Measurements from ENCODE around the gene ATP7B.

The ATP7B gene

DNA sequence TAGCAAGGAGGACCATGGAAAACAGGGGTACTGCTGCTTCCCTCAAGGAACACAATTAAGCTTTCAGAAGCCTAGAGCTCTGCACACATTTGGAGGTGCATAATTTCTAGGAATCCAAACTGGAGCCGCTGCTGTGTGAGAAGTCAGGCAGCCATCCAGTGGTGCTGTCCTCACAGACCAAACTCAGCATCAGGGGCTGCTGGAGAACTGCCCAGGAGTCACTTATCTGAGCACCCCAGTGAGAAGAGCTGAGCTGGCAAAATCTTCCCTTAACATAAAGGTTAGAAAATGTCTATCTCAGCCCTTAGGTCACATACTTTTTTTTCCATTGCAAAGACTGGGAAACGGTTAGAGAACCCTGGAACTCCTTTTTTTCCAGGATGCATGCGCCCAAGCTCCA is 72.8 kb downstream of the ATP7B start:
- POLR2A ChIA-PET: interaction anchor here (0.6 kb wide), 1 partner anchor 74 kb away, joined by 3 read pairs; no protein-coding TSS in a partner anchor
- H3K9me3 ChIP-seq (ENCODE audit: control extremely low read depth in 1 of 5, control insufficient read depth in 4 of 5, insufficient read depth in 2 of 5, low read depth in 1 of 5, low read length in 4 of 5): no peaks in the 10 kb centered on the region
- peaks cover 0 to 30% (median under 1%) of the 10 kb centered on the region in 4 experiments for H3K36me3 ChIP-seq (ENCODE audit: control insufficient read depth in 4 of 4, insufficient read depth in 4 of 4, low read length in 3 of 4)
- CTCF ChIA-PET: interaction anchor here (0.8 to 1.1 kb wide), 2 partner anchors 10 to 27 kb away, joined by 3 read pairs; no protein-coding TSS in a partner anchor
- no peak overlapping the region for H3K4me3 ChIP-seq (ENCODE audit: control insufficient read depth in 1 of 7, extremely low read depth in 1 of 7, insufficient read depth in 4 of 7, low read depth in 2 of 7, low read length in 6 of 7)
- DNase-seq: no peak
- H3K27ac ChIP-seq (ENCODE audit: insufficient read depth in 1 of 2, low read depth in 1 of 2, low read length in 2 of 2, poor library complexity in 1 of 2, severe bottlenecking in 2 of 2): no peak overlapping the region
- no peaks in the 10 kb centered on the region for H3K4me1 ChIP-seq (ENCODE audit: control extremely low read depth in 1 of 4, control insufficient read depth in 4 of 4, insufficient read depth in 4 of 4, low read length in 3 of 4)
- no peaks in the 10 kb centered on the region for H3K27me3 ChIP-seq (replicated peaks in 2 of 5; ENCODE audit: control insufficient read depth in 4 of 5, insufficient read depth in 5 of 5, low read length in 4 of 5)
- WGBS (ENCODE audit: insufficient coverage): 100% methylated on average over 3 of the region's 3 CpGs

- no peak overlapping the region for H3K27ac ChIP-seq (ENCODE audit: insufficient read depth in 1 of 2, low read depth in 1 of 2, low read length in 2 of 2, poor library complexity in 1 of 2, severe bottlenecking in 2 of 2)
- H3K36me3 ChIP-seq (ENCODE audit: control insufficient read depth in 4 of 4, insufficient read depth in 4 of 4, low read length in 3 of 4): peaks cover 0 to 31% (median under 1%) of the 10 kb centered on the region in 4 experiments
- POLR2A ChIA-PET: no interaction called here
- CTCF ChIA-PET: interaction anchor here (1.4 kb wide), 1 partner anchor 188 kb away, joined by 3 read pairs; no protein-coding TSS in a partner anchor
- H3K4me3 ChIP-seq (ENCODE audit: control insufficient read depth in 1 of 7, extremely low read depth in 1 of 7, insufficient read depth in 4 of 7, low read depth in 2 of 7, low read length in 6 of 7): no peak overlapping the region
- no peaks in the 10 kb centered on the region for H3K4me1 ChIP-seq (ENCODE audit: control extremely low read depth in 1 of 4, control insufficient read depth in 4 of 4, insufficient read depth in 4 of 4, low read length in 3 of 4)
- H3K9me3 ChIP-seq (ENCODE audit: control extremely low read depth in 1 of 5, control insufficient read depth in 4 of 5, insufficient read depth in 2 of 5, low read depth in 1 of 5, low read length in 4 of 5): no peaks in the 10 kb centered on the region
- H3K27me3 ChIP-seq (replicated peaks in 2 of 5; ENCODE audit: control insufficient read depth in 4 of 5, insufficient read depth in 5 of 5, low read length in 4 of 5): no peaks in the 10 kb centered on the region
- WGBS (ENCODE audit: insufficient coverage): 94% methylated on average over 21 of the region's 22 CpGs
- DNase-seq: no peak
Observed at GRCh38 chr13:51937320-51938290, 73.6 kb downstream of the ATP7B start.

- 77% methylated on average over 10 of the region's 14 CpGs for WGBS (ENCODE audit: insufficient coverage)
- CTCF ChIA-PET: interaction anchor here (0.8 to 1.5 kb wide), 6 partner anchors 38 to 264 kb away, joined by 3 to 5 read pairs (median 3); no protein-coding TSS in a partner anchor
Observed at GRCh38 chr13:51935326-51936171, 75.7 kb downstream of the ATP7B start.

GRCh38 chr13:51934461-51935087 is 76.7 kb downstream of the ATP7B start:
- H3K4me3 ChIP-seq (ENCODE audit: control insufficient read depth in 1 of 7, extremely low read depth in 1 of 7, insufficient read depth in 4 of 7, low read depth in 2 of 7, low read length in 6 of 7): peak overlapping the region in 1 of 7 experiments; percentile 6
- H3K36me3 ChIP-seq (ENCODE audit: control insufficient read depth in 4 of 4, insufficient read depth in 4 of 4, low read length in 3 of 4): peaks cover 0 to 28% (median under 1%) of the 10 kb centered on the region in 4 experiments
- H3K9me3 ChIP-seq (ENCODE audit: control extremely low read depth in 1 of 5, control insufficient read depth in 4 of 5, insufficient read depth in 2 of 5, low read depth in 1 of 5, low read length in 4 of 5): no peaks in the 10 kb centered on the region
- 96% methylated on average over 18 of the region's 19 CpGs for WGBS (ENCODE audit: insufficient coverage)
- DNase-seq: no peak
- ChIA-PET POLR2A (interaction anchor here (0.7 kb wide), 1 partner anchor 60 kb away, joined by 3 read pairs; no protein-coding TSS in a partner anchor), CTCF (interaction anchor here (0.7 to 1.5 kb wide), 5 partner anchors 14 to 265 kb away, joined by 3 read pairs; no protein-coding TSS in a partner anchor)
- no peak overlapping the region for H3K27ac ChIP-seq (ENCODE audit: insufficient read depth in 1 of 2, low read depth in 1 of 2, low read length in 2 of 2, poor library complexity in 1 of 2, severe bottlenecking in 2 of 2)
- H3K4me1 ChIP-seq (ENCODE audit: control extremely low read depth in 1 of 4, control insufficient read depth in 4 of 4, insufficient read depth in 4 of 4, low read length in 3 of 4): no peaks in the 10 kb centered on the region
- no peaks in the 10 kb centered on the region for H3K27me3 ChIP-seq (replicated peaks in 2 of 5; ENCODE audit: control insufficient read depth in 4 of 5, insufficient read depth in 5 of 5, low read length in 4 of 5)

More at GRCh38 chr13:51935326-51936171, 75.7 kb downstream of the ATP7B start:
- POLR2A ChIA-PET: no interaction called here
- peak in 2 of 3 donors; percentile 4 to 24 for DNase-seq
- Histone ChIP-seq H3K36me3 (ENCODE audit: control insufficient read depth in 4 of 4, insufficient read depth in 4 of 4, low read length in 3 of 4) (peaks cover 0 to 28% (median under 1%) of the 10 kb centered on the region in 4 experiments), H3K27me3 (replicated peaks in 2 of 5; ENCODE audit: control insufficient read depth in 4 of 5, insufficient read depth in 5 of 5, low read length in 4 of 5) (no peaks in the 10 kb centered on the region), H3K27ac (ENCODE audit: insufficient read depth in 1 of 2, low read depth in 1 of 2, low read length in 2 of 2, poor library complexity in 1 of 2, severe bottlenecking in 2 of 2) (no peak overlapping the region), H3K9me3 (ENCODE audit: control extremely low read depth in 1 of 5, control insufficient read depth in 4 of 5, insufficient read depth in 2 of 5, low read depth in 1 of 5, low read length in 4 of 5) (no peaks in the 10 kb centered on the region), H3K4me3 (ENCODE audit: control insufficient read depth in 1 of 7, extremely low read depth in 1 of 7, insufficient read depth in 4 of 7, low read depth in 2 of 7, low read length in 6 of 7) (no peak overlapping the region), H3K4me1 (ENCODE audit: control extremely low read depth in 1 of 4, control insufficient read depth in 4 of 4, insufficient read depth in 4 of 4, low read length in 3 of 4) (no peaks in the 10 kb centered on the region)

GRCh38 chr13:51933466-51934058 is 77.7 kb downstream of the ATP7B start:
- H3K9me3 ChIP-seq (ENCODE audit: control extremely low read depth in 1 of 5, control insufficient read depth in 4 of 5, insufficient read depth in 2 of 5, low read depth in 1 of 5, low read length in 4 of 5): no peaks in the 10 kb centered on the region
- H3K4me3 ChIP-seq (ENCODE audit: control insufficient read depth in 1 of 7, extremely low read depth in 1 of 7, insufficient read depth in 4 of 7, low read depth in 2 of 7, low read length in 6 of 7): no peak overlapping the region
- 94% methylated on average over 5 of the region's 14 CpGs for WGBS (ENCODE audit: insufficient coverage)
- no peaks in the 10 kb centered on the region for H3K4me1 ChIP-seq (ENCODE audit: control extremely low read depth in 1 of 4, control insufficient read depth in 4 of 4, insufficient read depth in 4 of 4, low read length in 3 of 4)
- peaks cover 0 to 22% (median under 1%) of the 10 kb centered on the region in 4 experiments for H3K36me3 ChIP-seq (ENCODE audit: control insufficient read depth in 4 of 4, insufficient read depth in 4 of 4, low read length in 3 of 4)
- no peaks in the 10 kb centered on the region for H3K27me3 ChIP-seq (replicated peaks in 2 of 5; ENCODE audit: control insufficient read depth in 4 of 5, insufficient read depth in 5 of 5, low read length in 4 of 5)
- ChIA-PET CTCF (interaction anchor here (1.0 to 1.5 kb wide), 2 partner anchors 9 to 194 kb away, joined by 3 to 4 read pairs; no protein-coding TSS in a partner anchor), POLR2A (no interaction called here)
- DNase-seq: no peak
- H3K27ac ChIP-seq (ENCODE audit: insufficient read depth in 1 of 2, low read depth in 1 of 2, low read length in 2 of 2, poor library complexity in 1 of 2, severe bottlenecking in 2 of 2): no peak overlapping the region

DNA sequence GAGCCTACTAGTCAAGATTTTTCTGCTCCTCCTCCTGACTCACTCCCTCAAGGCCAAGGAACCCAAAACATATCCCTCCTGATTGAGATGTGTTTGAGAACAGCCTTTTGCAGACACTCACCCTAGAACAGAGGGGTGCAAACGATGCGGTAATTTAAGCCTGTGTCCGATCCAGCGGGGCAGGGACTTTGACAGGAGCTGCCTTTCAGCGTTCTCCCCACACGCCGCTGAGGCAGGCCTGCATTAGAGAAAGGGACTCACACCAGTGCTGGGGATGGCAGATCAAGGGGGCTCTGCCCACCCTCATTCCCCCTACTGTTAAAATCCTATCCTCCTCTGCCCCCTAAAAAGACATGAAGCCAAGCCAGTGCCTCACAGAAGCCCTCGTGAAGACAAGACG is 79.0 kb downstream of the ATP7B start:
- no peak for DNase-seq
- H3K4me1 ChIP-seq (ENCODE audit: control extremely low read depth in 1 of 4, control insufficient read depth in 4 of 4, insufficient read depth in 4 of 4, low read length in 3 of 4): no peaks in the 10 kb centered on the region
- WGBS (ENCODE audit: insufficient coverage): 100% methylated on average over 7 of the region's 9 CpGs
- POLR2A ChIA-PET: no interaction called here
- H3K27me3 ChIP-seq (replicated peaks in 2 of 5; ENCODE audit: control insufficient read depth in 4 of 5, insufficient read depth in 5 of 5, low read length in 4 of 5): no peaks in the 10 kb centered on the region
- CTCF ChIA-PET: interaction anchor here (1.5 kb wide), 1 partner anchor 37 kb away, joined by 4 read pairs; no protein-coding TSS in a partner anchor
- no peak overlapping the region for H3K4me3 ChIP-seq (ENCODE audit: control insufficient read depth in 1 of 7, extremely low read depth in 1 of 7, insufficient read depth in 4 of 7, low read depth in 2 of 7, low read length in 6 of 7)
- peaks cover 0 to 16% (median under 1%) of the 10 kb centered on the region in 4 experiments for H3K36me3 ChIP-seq (ENCODE audit: control insufficient read depth in 4 of 4, insufficient read depth in 4 of 4, low read length in 3 of 4)
- no peaks in the 10 kb centered on the region for H3K9me3 ChIP-seq (ENCODE audit: control extremely low read depth in 1 of 5, control insufficient read depth in 4 of 5, insufficient read depth in 2 of 5, low read depth in 1 of 5, low read length in 4 of 5)
- no peak overlapping the region for H3K27ac ChIP-seq (ENCODE audit: insufficient read depth in 1 of 2, low read depth in 1 of 2, low read length in 2 of 2, poor library complexity in 1 of 2, severe bottlenecking in 2 of 2)

All from common myeloid progenitor, CD34-positive (primary cell).